ENCODE measurements around the gene SAMD13. TPM values are rescaled to one million over a fixed set of nuclear protein-coding genes. Genes with fewer than 3 reads are reported as not detected.
A peak's percentile ranks its signal among the peaks of the same experiment; 100 is the strongest.

The SAMD13 gene
- total RNA-seq, 6 experiments from 2014 or later, result 0.40 to 0.68 (median 0.47) TPM; not detected in 3

DNA sequence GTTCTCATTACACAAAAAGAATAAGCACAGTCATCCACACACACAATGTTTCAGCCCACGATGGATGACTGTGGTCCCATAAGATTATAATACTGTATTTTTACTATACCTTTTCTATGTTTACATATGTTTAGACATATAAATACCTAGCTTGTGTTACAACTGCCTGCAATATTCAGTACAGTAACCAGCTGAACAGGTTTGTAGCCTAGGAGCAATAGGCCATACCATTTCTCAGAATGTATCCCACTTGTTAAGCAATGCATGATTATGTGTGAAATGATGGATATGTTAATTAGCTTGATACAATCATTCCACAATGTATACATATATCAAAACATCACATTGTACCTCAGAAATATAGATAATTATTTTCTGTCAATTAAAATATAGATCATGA is 33.2 kb upstream of the SAMD13 start:
- Histone ChIP-seq H3K9me3 (no peaks in the 10 kb centered on the region), H3K4me3 (no peak overlapping the region), H3K36me3 (no peaks in the 10 kb centered on the region), H3K27me3 (no peaks in the 10 kb centered on the region), H3K27ac (no peak overlapping the region), H3K4me1 (no peaks in the 10 kb centered on the region)
- intact Hi-C loops (cut with DNase I), result no loop called here
- 86% methylated on average over 1 of the region's 1 CpG for WGBS (ENCODE audit: insufficient coverage, low coverage, low lambda C conversion rate, missing lambda C conversion rate)
- TF ChIP-seq CTCF (IDR thresholded peaks at IDR 0.05) (no peak), POLR2A (IDR thresholded peaks at IDR 0.05) (no peak)
- ATAC-seq (no peak), DNase-seq (no peak)

DNA sequence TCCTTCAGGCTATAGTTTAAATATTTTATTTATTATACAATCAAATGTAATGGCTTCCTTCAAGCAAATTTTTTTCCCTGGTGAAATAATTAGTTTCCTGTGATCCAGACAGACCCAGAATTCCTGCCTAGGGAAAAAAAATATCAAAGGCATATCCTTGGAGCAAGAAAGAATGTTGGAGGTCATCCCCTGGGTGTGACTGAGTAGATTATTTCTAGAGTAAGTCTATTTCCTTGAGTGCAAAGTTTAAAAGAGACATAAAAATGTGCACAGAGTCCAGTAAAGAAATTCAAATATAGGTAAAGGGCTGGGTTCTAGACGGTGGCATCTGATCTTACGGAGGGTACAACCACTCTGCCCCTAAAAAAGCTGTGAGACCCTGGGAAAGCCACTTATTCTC is 32.2 kb upstream of the SAMD13 start:
- no peak overlapping the region for H3K4me3 ChIP-seq
- H3K9me3 ChIP-seq, result no peaks in the 10 kb centered on the region
- H3K4me1 ChIP-seq, result no peaks in the 10 kb centered on the region
- DNase-seq (no peak), ATAC-seq (no peak)
- intact Hi-C loops (cut with DNase I), result no loop called here
- no peaks in the 10 kb centered on the region for H3K27me3 ChIP-seq
- H3K27ac ChIP-seq, result no peak overlapping the region
- TF ChIP-seq POLR2A (IDR thresholded peaks at IDR 0.05) (no peak), CTCF (IDR thresholded peaks at IDR 0.05) (no peak)
- 7% methylated on average over 2 of the region's 2 CpGs for WGBS (ENCODE audit: insufficient coverage, low coverage, low lambda C conversion rate, missing lambda C conversion rate)
- no peaks in the 10 kb centered on the region for H3K36me3 ChIP-seq

- Histone ChIP-seq H3K27ac (no peak overlapping the region), H3K4me1 (no peaks in the 10 kb centered on the region), H3K9me3 (no peaks in the 10 kb centered on the region), H3K4me3 (no peak overlapping the region), H3K27me3 (no peaks in the 10 kb centered on the region), H3K36me3 (no peaks in the 10 kb centered on the region)
- WGBS (ENCODE audit: insufficient coverage, low coverage, low lambda C conversion rate, missing lambda C conversion rate), result 53% methylated on average over 6 of the region's 6 CpGs
- intact Hi-C loops (cut with DNase I), result no loop called here
- no peak for TF ChIP-seq CTCF (IDR thresholded peaks at IDR 0.05)
- TF ChIP-seq POLR2A (IDR thresholded peaks at IDR 0.05), result no peak
- peak in 1 of 4 donors; percentile 20 for ATAC-seq
- no peak for DNase-seq
Observed at GRCh38 chr1:84271441-84272151, 29.9 kb upstream of the SAMD13 start.

- H3K27ac ChIP-seq, result no peak overlapping the region
- H3K4me1 ChIP-seq, result no peaks in the 10 kb centered on the region
- no peaks in the 10 kb centered on the region for H3K36me3 ChIP-seq
- no peak overlapping the region for H3K4me3 ChIP-seq
- ATAC-seq, result peak in 1 of 4 donors; percentile 11
- no peak for TF ChIP-seq POLR2A (IDR thresholded peaks at IDR 0.05)
- no peak for TF ChIP-seq CTCF (IDR thresholded peaks at IDR 0.05)
- intact Hi-C loops (cut with DNase I), result no loop called here
- WGBS (ENCODE audit: insufficient coverage, low coverage, low lambda C conversion rate, missing lambda C conversion rate), result 60% methylated on average over 1 of the region's 1 CpG
- no peaks in the 10 kb centered on the region for H3K27me3 ChIP-seq
- H3K9me3 ChIP-seq, result no peaks in the 10 kb centered on the region
- no peak for DNase-seq
Observed at GRCh38 chr1:84272401-84272800, 29.1 kb upstream of the SAMD13 start.

Measured in right lobe of liver (tissue), 6 donors.